K562 (cell line): Measurements from ENCODE around the gene LAIR2. TPM values are rescaled to one million over a fixed set of nuclear protein-coding genes. Genes with fewer than 3 reads are reported as not detected.

Experiments used
- ATAC-seq: fragments of 200-7000 bp; cut with Tn5 transposase; 3 replicates; pipeline ENCODE4 v1.9.1; 2020; ENCODE audit warnings: moderate library complexity
- BruUV-seq: library from RNA; stranded (reverse); fragments of 400-500 nt; replicated peaks from 2 replicates; lab custom pipeline; 2021; lab: Mats Ljungman, UMichigan
- CTCF ChIA-PET: fragments of 300-600 bp; formaldehyde crosslinking; extraction: SDS; loops from one replicate; lab custom pipeline; 2021; ENCODE audit warnings: low intra/inter-chr PET ratio; lab: Yijun Ruan, JAX
- POLR2A ChIA-PET: fragments of 300-600, 350-650 bp; sonication (Branson Sonifier 250); formaldehyde crosslinking; extraction: SDS; loops from one replicate; lab custom pipeline; 2021; ENCODE audit warnings: antibody characterized with exemption, inconsistent platforms; lab: Yijun Ruan, JAX
- DNase-seq, 4 experiments: peaks; one replicate each; pipeline versions ENCODE4 v3.0.0 to v3.0.0-alpha.2; 2011 to 2018; ENCODE audit warnings: low spot score in 3 of 4, mixed read lengths in 3 of 4; ENCODE audit errors: extremely low read depth in 1 of 4
- FAIRE-seq: peaks from 2 replicates; lab custom pipeline; 2011; peaks lifted over from hg19 to GRCh38; lab: Jason Lieb, UNC
- H2AFZ ChIP-seq: 2 replicates; pipeline ENCODE4 v1.6.0; 2011; ENCODE audit warnings: low read depth, low read length, control low read depth, inconsistent platforms
- H3K27ac ChIP-seq: fragments of 200-600 bp; 3 replicates; pipeline ENCODE4 v1.8.0; 2011; ENCODE audit warnings: low read depth, mild to moderate bottlenecking, control low read depth, inconsistent platforms, low read length, moderate library complexity, mixed read lengths; ENCODE audit errors: extremely low read depth
- H3K27me3 ChIP-seq, 2 experiments: fragments of 300-600 bp in 1 of 2; 2 replicates in 1 of 2; 3 replicates in 1 of 2; pipeline versions ENCODE4 v1.6.0 to v1.8.0; 2011; ENCODE audit warnings: inconsistent platforms in 2 of 2, low read length in 2 of 2, mild to moderate bottlenecking in 1 of 2, mixed read lengths in 1 of 2, moderate library complexity in 1 of 2; ENCODE audit not compliant: control insufficient read depth in 2 of 2, insufficient read depth in 2 of 2
- H3K36me3 ChIP-seq: fragments of 300-600 bp; 3 replicates; pipeline ENCODE4 v1.8.0; 2011; ENCODE audit warnings: mild to moderate bottlenecking, low read length, inconsistent platforms; ENCODE audit not compliant: control insufficient read depth, insufficient read depth
- H3K4me1 ChIP-seq, 2 experiments: fragments of 200-600 bp in 1 of 2; replicated peaks in 1 of 2; 2 replicates in 1 of 2; 3 replicates in 1 of 2; pipeline versions ENCODE4 v1.5.1 to v1.8.0; 2011; ENCODE audit warnings: inconsistent platforms in 2 of 2, low read length in 2 of 2, mild to moderate bottlenecking in 1 of 2, mixed read lengths in 1 of 2, moderate library complexity in 1 of 2; ENCODE audit not compliant: control insufficient read depth in 2 of 2, insufficient read depth in 2 of 2
- H3K4me2 ChIP-seq: 2 replicates; pipeline ENCODE4 v1.6.1; 2011; ENCODE audit warnings: low read length, control low read depth, inconsistent platforms, mixed read lengths; ENCODE audit not compliant: insufficient read depth
- H3K4me3 ChIP-seq: fragments of 200-600 bp; sonication (generic), shearing (Covaris generic); 2 replicates; pipeline ENCODE4 v1.5.1; 2016; ENCODE audit warnings: control low read depth, inconsistent platforms
- H3K79me2 ChIP-seq: fragments of 200-600 bp; 3 replicates; pipeline ENCODE4 v1.8.0; 2011; ENCODE audit warnings: low read length, inconsistent platforms; ENCODE audit not compliant: control insufficient read depth, insufficient read depth
- H3K9ac ChIP-seq, 2 experiments: 2 replicates each; pipeline versions ENCODE4 v1.6.0 to v1.6.1; 2011; ENCODE audit warnings: low read depth in 2 of 2, low read length in 2 of 2, control low read depth in 1 of 2, inconsistent platforms in 1 of 2, mild to moderate bottlenecking in 1 of 2, mixed read lengths in 1 of 2; ENCODE audit not compliant: insufficient read depth in 1 of 2
- H3K9me1 ChIP-seq: one replicate; pipeline ENCODE4 v1.6.0; 2011; ENCODE audit warnings: inconsistent platforms, mild to moderate bottlenecking, low read length, moderate library complexity; ENCODE audit not compliant: control insufficient read depth, insufficient read depth
- H3K9me3 ChIP-seq: replicated peaks from 2 replicates; pipeline ENCODE4 v1.5.1; 2011; ENCODE audit warnings: low read depth, low read length, inconsistent platforms; ENCODE audit not compliant: control insufficient read depth, insufficient read depth
- H4K20me1 ChIP-seq: replicated peaks from 2 replicates; pipeline ENCODE4 v1.6.1; 2011; ENCODE audit warnings: low read length, inconsistent platforms, mixed read lengths; ENCODE audit not compliant: control insufficient read depth, insufficient read depth
- BRCA1 ChIP-seq, 2 experiments: fragments of 450-650 bp in 1 of 2; sonication (generic) in 1 of 2; formaldehyde crosslinking in 1 of 2; IDR thresholded peaks; 2 replicates each; pipeline versions ENCODE4 v1.5.0 to v1.6.1; 2017 to 2020; ENCODE audit warnings: mild to moderate bottlenecking in 1 of 2, missing genetic modification reagents in 1 of 2
- MNT ChIP-seq, 2 experiments: fragments of 450-650 bp; conservative IDR thresholded peaks; 2 replicates each; pipeline ENCODE4 v1.6.1; 2017; ENCODE audit warnings: mild to moderate bottlenecking in 2 of 2, moderate library complexity in 2 of 2
- POLR2G ChIP-seq: fragments of 200-400 bp; formaldehyde crosslinking; IDR thresholded peaks from 2 replicates; pipeline ENCODE4 v1.6.1; 2017; ENCODE audit warnings: low read depth, mild to moderate bottlenecking, antibody characterized with exemption, low read length, moderate library complexity
- RB1 ChIP-seq: fragments of 450-650 bp; IDR thresholded peaks from 2 replicates; pipeline ENCODE4 v1.6.1; 2017; ENCODE audit warnings: low read depth, mild to moderate bottlenecking
- RBFOX2 ChIP-seq: fragments of 200-400 bp; formaldehyde crosslinking; IDR thresholded peaks from 2 replicates; pipeline ENCODE4 v1.6.1; 2017; ENCODE audit warnings: low read depth, mild to moderate bottlenecking, low read length, moderate library complexity
- WHSC1 ChIP-seq: IDR thresholded peaks from one replicate; pipeline ENCODE4 v1.6.1; 2012; ENCODE audit warnings: low read length, control low read depth, inconsistent platforms
- WGBS: fragments of 100-300 bp; shearing (Covaris generic); methylation state at CpG from one replicate; pipeline ENCODE4 v1.1.6; 2016; ENCODE audit warnings: low coverage, mixed read lengths; ENCODE audit not compliant: insufficient coverage; ENCODE audit errors: missing lambda C conversion rate; 5-methylcytosine and 5-hydroxymethylcytosine counted together
- in situ Hi-C: fragments of 300-500 bp; cut with MboI; formaldehyde crosslinking; loops from 4 replicates; pipeline ENCODE4 v1.15.0; 2018; ENCODE audit warnings: inconsistent platforms, mixed read lengths
- intact Hi-C: fragments of 100-400 bp; cut with micrococcal nuclease; formaldehyde crosslinking; loops from 2 replicates; pipeline ENCODE4 v1.14.2; 2022
- polyA plus RNA-seq, 8 experiments: library from polyadenylated mRNA; depleted of rRNA in 4 of 8; stranded (reverse) in 5 of 8; unstranded in 3 of 8; fragments of >200 nt; fragmentation: Nextera tagmentation in 2 of 8; fragmentation: Illumina TruSeq in 1 of 8; extraction: Ambion mirVana in 2 of 8; extraction: Trizol in 1 of 8; gene quantifications; 2 replicates each; pipeline versions ENCODE4 v1.2.1 to v1.2.3, GENCODE V29; 2011 to 2014; ENCODE audit warnings: inconsistent platforms in 1 of 8, missing spikeins in 1 of 8
- total RNA-seq, 7 experiments: library from RNA; depleted of rRNA in 6 of 7; stranded (reverse); fragments of >200 nt in 6 of 7; fragmentation: Illumina TruSeq in 2 of 7; extraction: Trizol in 2 of 7; gene quantifications; 2 replicates each; pipeline versions ENCODE4 v1.2.1 to v1.2.3, GENCODE V29; 2011 to 2021; ENCODE audit warnings: low replicate concordance in 1 of 7

LAIR2 gene
- total and polyA plus RNA-seq, 9 of the 15 experiments (the other 6 are each of a cell fraction or from before 2014, with no cell fraction given) = not detected

DNA sequence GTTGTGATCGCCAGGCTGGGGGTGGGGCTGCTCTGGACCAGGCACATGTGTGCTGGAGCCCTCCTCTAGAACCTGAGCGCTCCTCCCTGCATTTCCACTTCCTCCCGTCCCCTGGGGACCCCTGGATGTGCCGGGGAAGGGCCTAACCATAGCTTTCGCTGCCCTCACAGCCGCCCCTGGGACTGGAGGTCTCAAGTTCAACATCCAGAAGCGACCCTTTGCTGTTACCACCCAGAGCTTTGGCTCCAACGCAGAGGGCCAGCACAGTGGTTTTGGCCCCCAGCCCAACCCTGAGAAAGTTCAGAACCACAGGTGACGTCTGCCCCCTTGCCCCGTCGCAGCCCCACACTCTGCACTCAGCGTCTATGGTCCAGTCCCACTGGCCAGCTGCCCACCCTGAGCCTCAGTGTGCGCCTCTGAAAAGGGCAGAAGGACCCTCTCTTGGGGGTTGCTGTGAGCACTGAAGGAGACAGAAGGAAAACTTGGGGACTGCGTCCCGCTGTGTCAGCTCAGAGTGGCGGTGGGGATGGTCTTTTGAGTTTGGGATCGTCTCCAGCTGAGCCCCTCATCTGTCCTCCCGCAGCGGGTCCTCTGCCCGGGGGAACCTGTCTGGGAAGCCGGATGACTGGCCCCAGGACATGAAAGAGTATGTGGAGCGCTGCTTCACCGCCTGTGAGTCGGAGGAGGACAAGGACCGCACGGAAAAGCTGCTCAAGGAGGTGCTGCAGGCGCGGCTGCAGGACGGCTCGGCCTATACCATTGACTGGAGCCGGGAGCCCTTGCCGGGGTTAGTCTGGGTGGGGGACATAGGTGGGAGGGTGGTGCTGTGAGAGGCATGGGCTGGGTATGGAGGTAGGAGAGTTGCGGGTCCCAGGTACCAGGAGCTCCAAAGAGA, 47.6 kb upstream of the LAIR2 start:
- DNase-seq = peak in 1 of 4 experiments; percentile 9
- in situ Hi-C loops (no loop called here), intact Hi-C loops (no loop called here)
- Histone ChIP-seq H3K27ac (no peak overlapping the region), H3K4me3 (no peak overlapping the region), H3K9me1 (peaks cover 12% of the 10 kb centered on the region), H3K4me1 (peaks cover 11 to 32% of the 10 kb centered on the region in 2 experiments; a peak in 4 of 5 replicates), H4K20me1 (peaks cover 36% of the 10 kb centered on the region), H2AFZ (no peak overlapping the region), H3K36me3 (peaks cover 97% of the 10 kb centered on the region), H3K9ac (0 out of 4 replicates have a peak overlapping the region, but pooled peaks of 1 of the 2 experiments have one; percentile 4), H3K79me2 (peaks cover 43% of the 10 kb centered on the region), H3K27me3 (no peaks in the 10 kb centered on the region), H3K9me3 (no peaks in the 10 kb centered on the region), H3K4me2 (no peak overlapping the region)
- ChIA-PET CTCF (no interaction called here), POLR2A (interaction anchor here (3.4 kb wide), 1 partner anchor 8 kb away, joined by 34 read pairs; the partner anchor contains the start of gene LENG9)
- no peak for TF ChIP-seq WHSC1
- TF ChIP-seq RBFOX2 = peak; percentile 64
- no peak for TF ChIP-seq MNT (conservative IDR thresholded peaks at IDR 0.05)
- no peak for TF ChIP-seq BRCA1 (IDR thresholded peaks at IDR 0.05)
- TF ChIP-seq BRCA1 (CRISPR knock-in tag; IDR thresholded peaks at IDR 0.05) = no peak
- TF ChIP-seq RB1 = no peak
- peak; percentile 36 for TF ChIP-seq POLR2G
- BruUV-seq = no TSS peak
- no peak for FAIRE-seq
- 97% methylated on average over 28 of the region's 33 CpGs for WGBS
- no peak for ATAC-seq
